ENCODE data around the gene ZNF750. TPM values are rescaled to one million over a fixed set of nuclear protein-coding genes. Genes with fewer than 3 reads are reported as not detected.

ZNF750 gene
- total RNA-seq, 2 experiments from 2014 or later = not detected

- no peaks in the 10 kb centered on the region for H3K4me1 Mint-ChIP-seq (ENCODE audit: low read depth)
- POLR2A ChIA-PET = interaction anchor here (2.1 kb wide), 1 partner anchor 46 kb away, joined by 10 read pairs; no protein-coding TSS in a partner anchor
- no peak overlapping the region for H3K27ac Mint-ChIP-seq
- no peaks in the 10 kb centered on the region for H3K27me3 Mint-ChIP-seq
- H3K36me3 Mint-ChIP-seq (ENCODE audit: low read depth) = peaks cover 84% of the 10 kb centered on the region
- DNase-seq = no peak
- Histone ChIP-seq H3K27ac (ENCODE audit: low read depth in 1 of 2, low read length in 2 of 2) (no peak overlapping the region), H3K36me3 (ENCODE audit: insufficient read depth, low read length) (peaks cover 35% of the 10 kb centered on the region), H3K9me3 (ENCODE audit: control insufficient read depth in 1 of 2, insufficient read depth in 1 of 2, low read length in 2 of 2) (peaks cover 0 to 20% of the 10 kb centered on the region in 2 experiments), H3K4me1 (ENCODE audit: insufficient read depth, low read length) (no peaks in the 10 kb centered on the region), H3K4me3 (ENCODE audit: low read length) (no peak overlapping the region), H3K27me3 (ENCODE audit: control insufficient read depth in 1 of 2, insufficient read depth in 2 of 2, low read length in 2 of 2) (no peaks in the 10 kb centered on the region)
- intact Hi-C loops (cut with DNase I, micrococcal nuclease) = no loop called here
- CTCF ChIA-PET = no interaction called here
- peaks cover 4% of the 10 kb centered on the region for H3K9me3 Mint-ChIP-seq
- no peak overlapping the region for H3K4me3 Mint-ChIP-seq
- ATAC-seq (ENCODE audit: poor library complexity) = no peak
- TF ChIP-seq CTCF (IDR thresholded peaks at IDR 0.05) = no peak
These were observed 21.9 kb downstream of the ZNF750 start for GRCh38 chr17:82817947-82818346.

- no peak overlapping the region for H3K27ac Mint-ChIP-seq
These were observed 23.5 kb downstream of the ZNF750 start for GRCh38 chr17:82816358-82816757.

GRCh38 chr17:82815790-82816305 is 24.0 kb downstream of the ZNF750 start:
- ATAC-seq (ENCODE audit: poor library complexity) (no peak), DNase-seq (no peak)
- peaks cover 45% of the 10 kb centered on the region for H3K36me3 ChIP-seq (ENCODE audit: insufficient read depth, low read length)
- POLR2A ChIA-PET = no interaction called here
- Mint-ChIP-seq H3K4me3 (no peak overlapping the region), H3K4me1 (ENCODE audit: low read depth) (no peaks in the 10 kb centered on the region), H3K36me3 (ENCODE audit: low read depth) (peaks cover 78% of the 10 kb centered on the region), H3K9me3 (peaks cover 4% of the 10 kb centered on the region), H3K27ac (no peak overlapping the region), H3K27me3 (no peaks in the 10 kb centered on the region)
- H3K4me3 ChIP-seq (ENCODE audit: low read length) = no peak overlapping the region
- peaks cover 0 to 18% of the 10 kb centered on the region in 2 experiments for H3K9me3 ChIP-seq (ENCODE audit: control insufficient read depth in 1 of 2, insufficient read depth in 1 of 2, low read length in 2 of 2)
- H3K27me3 ChIP-seq (ENCODE audit: control insufficient read depth in 1 of 2, insufficient read depth in 2 of 2, low read length in 2 of 2) = no peaks in the 10 kb centered on the region
- no peak for TF ChIP-seq CTCF (IDR thresholded peaks at IDR 0.05)
- H3K27ac ChIP-seq (ENCODE audit: low read depth in 1 of 2, low read length in 2 of 2) = no peak overlapping the region
- CTCF ChIA-PET = no interaction called here
- intact Hi-C loops (cut with DNase I, micrococcal nuclease) = no loop called here
- no peaks in the 10 kb centered on the region for H3K4me1 ChIP-seq (ENCODE audit: insufficient read depth, low read length)

More at GRCh38 chr17:82816358-82816757, 23.5 kb downstream of the ZNF750 start:
- POLR2A ChIA-PET = no interaction called here
- Histone ChIP-seq H3K9me3 (ENCODE audit: control insufficient read depth in 1 of 2, insufficient read depth in 1 of 2, low read length in 2 of 2) (peaks cover 0 to 20% of the 10 kb centered on the region in 2 experiments), H3K36me3 (ENCODE audit: insufficient read depth, low read length) (peaks cover 45% of the 10 kb centered on the region), H3K27ac (ENCODE audit: low read depth in 1 of 2, low read length in 2 of 2) (no peak overlapping the region), H3K27me3 (ENCODE audit: control insufficient read depth in 1 of 2, insufficient read depth in 2 of 2, low read length in 2 of 2) (no peaks in the 10 kb centered on the region), H3K4me1 (ENCODE audit: insufficient read depth, low read length) (no peaks in the 10 kb centered on the region), H3K4me3 (ENCODE audit: low read length) (no peak overlapping the region)
- Mint-ChIP-seq H3K9me3 (peaks cover 4% of the 10 kb centered on the region), H3K27me3 (no peaks in the 10 kb centered on the region), H3K4me1 (ENCODE audit: low read depth) (no peaks in the 10 kb centered on the region), H3K4me3 (no peak overlapping the region), H3K36me3 (ENCODE audit: low read depth) (peaks cover 78% of the 10 kb centered on the region)
- ATAC-seq (ENCODE audit: poor library complexity) (no peak), DNase-seq (no peak)
- intact Hi-C loops (cut with DNase I, micrococcal nuclease) = no loop called here
- no peak for TF ChIP-seq CTCF (IDR thresholded peaks at IDR 0.05)
- CTCF ChIA-PET = no interaction called here

Data from CD4-positive, alpha-beta T cell (primary cell).